HG03097 (cell line): ENCODE data around the gene SCAI.
"Not testable (repeated sequence)": the region's sequence is repeated elsewhere in the genome, so short reads cannot be mapped to it uniquely, and the experiment has no call there.

Experiments used
- ATAC-seq: cut with Tn5 transposase; IDR thresholded peaks from one replicate; pipeline ENCODE4 v1.9.1; 2021; ENCODE audit not compliant: unreplicated experiment, low FRiP score

The SCAI gene

DNA sequence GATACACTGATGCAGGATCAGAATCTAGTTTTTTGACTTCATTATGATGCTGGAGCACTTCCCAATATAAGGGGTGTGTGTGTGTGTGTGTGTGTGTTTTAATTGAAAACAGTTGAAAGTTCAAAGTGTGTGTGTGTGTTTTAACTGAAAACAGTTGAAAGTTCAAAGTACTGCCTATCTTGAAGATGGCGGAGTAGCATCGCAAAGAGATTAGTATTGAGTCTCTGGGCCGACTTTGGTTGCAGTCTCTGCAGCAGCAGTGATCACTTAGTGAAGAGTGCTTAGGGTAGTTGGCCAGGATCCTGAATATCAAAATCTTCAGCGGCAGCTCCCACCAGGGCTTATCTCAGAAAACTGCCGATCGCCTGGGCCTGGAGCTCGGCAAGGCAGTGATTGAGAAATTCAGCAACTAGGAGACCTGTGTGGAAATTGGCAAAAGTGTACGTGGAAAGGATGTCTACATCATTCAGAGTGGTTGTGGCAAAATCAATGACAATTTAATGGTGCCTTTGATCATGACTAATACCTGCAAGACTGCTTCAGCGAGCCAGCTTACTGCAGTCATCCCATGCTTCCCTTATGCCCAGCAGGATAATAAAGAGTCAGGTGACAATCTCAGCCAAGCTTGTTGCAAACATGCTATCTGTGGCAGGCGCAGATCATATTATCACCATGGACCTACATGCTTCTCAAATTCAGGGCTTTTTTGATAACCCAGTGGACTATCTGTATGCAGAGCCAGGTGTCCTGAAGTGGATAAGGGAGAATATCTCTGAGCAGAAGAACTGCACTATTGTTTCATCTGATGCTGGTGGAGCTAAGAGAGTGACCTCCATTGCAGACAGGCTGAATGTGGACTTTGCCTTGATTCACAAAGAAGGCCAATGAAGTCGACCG is 7.3 kb upstream of the SCAI start:
- ATAC-seq: no peak

DNA sequence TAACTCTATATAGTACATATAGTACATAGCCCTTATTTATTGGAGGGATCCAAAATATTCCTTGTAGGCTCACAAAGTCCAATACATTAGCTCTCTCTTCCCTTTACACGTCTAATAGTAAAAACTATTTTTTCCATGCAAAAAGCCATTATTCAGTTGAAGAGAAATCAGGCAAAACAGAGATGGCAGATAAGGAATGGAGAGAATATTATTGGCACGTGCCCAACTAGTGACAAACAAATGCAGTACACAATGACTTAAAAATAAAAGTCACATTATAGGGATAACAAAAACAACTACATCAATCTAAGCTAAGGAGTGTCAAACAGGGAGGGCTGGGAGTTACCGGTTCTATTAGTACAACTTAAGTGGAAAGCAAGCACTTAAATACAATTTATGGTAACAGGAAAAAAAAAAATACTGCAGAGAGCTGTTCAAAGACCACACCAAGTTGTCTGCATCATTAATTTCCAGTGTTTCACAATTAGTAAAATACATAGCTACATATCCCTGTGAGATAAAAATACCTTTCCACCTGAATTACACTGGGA is 4.1 kb upstream of the SCAI start:
- ATAC-seq: no peak

DNA sequence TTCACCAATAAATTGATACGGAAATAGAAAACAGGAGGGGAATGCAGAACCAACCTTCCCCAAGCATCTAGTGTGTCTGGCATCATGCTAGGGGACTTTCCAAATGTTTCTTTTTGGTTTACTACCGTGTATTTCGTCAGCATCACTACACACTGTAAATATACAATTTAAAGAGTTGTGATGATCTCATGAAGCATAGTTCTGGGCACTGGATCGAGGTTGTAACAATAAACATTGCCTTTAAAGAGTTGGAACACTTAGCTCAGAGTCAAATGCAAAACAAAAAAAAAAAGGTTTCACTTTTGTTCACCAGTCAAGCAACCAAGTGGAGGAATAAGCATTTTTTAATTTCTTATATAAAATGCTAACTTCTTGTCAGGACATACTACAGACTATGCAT is 2.9 kb upstream of the SCAI start:
- no peak for ATAC-seq

DNA sequence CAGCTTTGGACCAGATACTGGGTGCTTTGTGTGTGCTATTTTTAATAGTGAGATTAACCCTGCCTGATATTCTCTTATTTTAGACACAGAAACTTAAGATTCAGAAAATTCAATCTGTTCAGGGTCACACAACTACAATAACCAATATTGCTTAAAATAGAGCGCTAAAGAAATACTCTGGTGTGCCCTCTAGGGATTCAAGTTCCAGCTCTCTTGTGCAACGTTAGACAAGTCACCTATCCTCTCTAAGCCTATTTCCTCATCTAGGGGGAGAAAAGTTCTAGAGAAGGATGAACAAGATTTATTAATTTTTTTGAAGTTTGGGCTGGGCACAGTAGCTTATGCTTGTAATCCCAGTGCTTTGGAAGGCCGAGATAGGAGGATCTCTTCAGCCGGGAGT is 2.1 kb upstream of the SCAI start:
- no peak for ATAC-seq

DNA sequence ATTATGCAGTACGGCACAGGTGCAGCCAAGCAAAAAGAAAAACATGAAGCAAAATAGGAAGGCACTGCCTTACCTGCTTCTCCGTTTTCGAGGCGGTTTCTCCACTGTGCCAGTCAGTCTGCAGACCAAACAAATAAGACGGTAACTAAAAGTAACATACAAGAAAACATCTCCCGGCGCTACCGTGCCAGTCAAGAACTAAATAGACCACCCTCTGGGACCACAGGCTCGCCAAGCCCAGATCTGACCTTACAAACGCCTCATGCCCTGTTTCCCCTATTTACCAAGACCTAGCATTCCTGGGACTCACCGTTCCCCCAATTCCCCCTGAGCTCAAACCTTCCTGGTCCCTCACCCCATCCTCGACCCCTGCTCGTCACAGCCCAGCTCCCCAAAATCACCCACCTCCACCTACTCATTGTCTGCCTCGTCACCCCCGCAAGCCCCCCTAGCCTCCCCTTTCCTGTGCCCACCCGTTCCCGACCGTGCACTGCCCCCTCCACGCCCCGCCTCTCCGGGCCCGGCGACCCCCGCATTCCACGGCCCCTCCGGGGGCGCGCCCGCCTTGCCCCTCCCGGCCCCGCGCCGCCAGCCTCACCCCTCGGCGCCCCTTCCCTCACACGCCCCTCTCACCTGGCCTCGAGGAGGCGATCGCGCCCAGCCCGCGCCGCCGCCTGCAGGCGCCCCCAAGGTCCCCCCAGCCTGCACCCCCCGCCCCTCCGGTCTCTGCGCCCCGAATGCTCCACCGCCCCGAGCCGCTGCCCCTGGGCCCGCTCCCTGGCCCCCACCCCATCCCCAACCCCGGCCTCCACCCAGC is 560 bp downstream of the SCAI start:
- peak; percentile 5 for ATAC-seq

DNA sequence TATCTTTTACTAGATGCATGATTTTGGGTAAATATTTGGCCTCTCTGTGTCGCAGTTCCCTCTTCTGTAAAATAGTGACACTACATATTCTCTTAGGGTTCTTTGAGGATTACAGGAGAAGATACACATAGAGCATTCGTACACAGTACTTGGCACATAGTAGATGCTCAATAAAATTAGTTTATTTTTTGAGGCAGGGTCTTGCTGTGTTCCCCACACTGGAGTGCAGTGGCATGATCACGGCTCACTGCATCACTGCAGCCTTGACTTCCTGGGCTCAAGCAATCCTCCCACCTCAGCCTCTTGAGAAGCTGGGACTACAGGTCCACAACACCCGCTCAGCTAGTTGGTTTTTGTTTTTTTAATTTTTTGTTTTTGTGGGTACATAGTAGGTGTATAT is 1.6 kb downstream of the SCAI start:
- no peak for ATAC-seq

DNA sequence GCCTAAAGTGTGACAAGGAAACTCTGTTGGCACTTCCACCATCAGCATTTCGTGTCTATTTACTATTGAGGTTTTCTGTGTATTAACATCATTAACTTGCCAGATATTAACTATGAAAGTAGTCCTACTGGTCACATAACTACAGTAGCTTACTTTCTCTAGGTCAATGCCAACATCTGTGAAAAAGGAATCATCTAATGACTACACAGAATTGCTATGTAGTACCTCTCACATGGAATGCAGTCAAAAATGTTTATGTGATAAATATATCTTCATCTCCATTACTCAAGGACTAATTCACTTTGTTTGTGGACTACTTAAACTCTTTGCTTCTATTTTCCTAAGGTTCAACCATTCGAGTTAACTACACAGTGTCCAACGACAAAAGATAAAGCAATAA is 2.1 kb downstream of the SCAI start:
- ATAC-seq: no peak

DNA sequence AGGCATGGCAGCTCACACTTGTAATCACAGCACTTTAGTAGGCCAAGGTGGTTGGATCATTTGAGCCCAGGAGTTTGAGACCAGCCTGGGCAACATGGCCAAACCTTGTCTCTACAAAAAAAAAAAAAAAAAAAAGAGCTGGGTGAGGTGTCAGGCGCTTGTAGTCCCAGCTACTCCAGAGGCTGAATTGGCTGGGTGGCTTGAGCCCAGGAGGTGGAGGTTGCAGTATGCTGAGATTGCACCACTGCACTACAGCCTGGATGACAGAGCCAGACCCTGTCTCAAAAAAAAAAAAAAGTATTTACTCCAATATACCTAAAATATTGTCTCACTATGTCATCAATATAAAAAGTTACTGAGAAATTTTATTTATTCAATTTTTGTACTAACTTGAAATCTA is 2.8 kb downstream of the SCAI start:
- ATAC-seq: no peak

DNA sequence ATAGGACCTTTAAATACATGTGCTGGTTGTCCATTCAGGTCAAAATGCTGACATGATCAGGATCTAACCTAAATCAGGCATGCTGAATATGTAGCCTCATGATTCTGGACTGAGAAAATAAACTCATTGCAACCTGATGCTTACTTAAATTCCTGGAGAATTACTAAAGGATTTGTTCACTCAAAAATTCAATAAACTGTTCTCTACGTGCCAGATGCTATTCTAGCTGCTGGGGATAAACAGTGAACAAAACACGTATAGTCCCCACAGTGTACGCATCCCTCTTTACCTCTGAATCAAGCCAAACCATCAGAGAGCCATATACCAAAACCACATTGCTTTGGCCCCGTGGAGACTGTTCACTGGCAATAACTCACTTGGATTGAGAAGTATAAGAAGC is 6.1 kb downstream of the SCAI start:
- no peak for ATAC-seq

DNA sequence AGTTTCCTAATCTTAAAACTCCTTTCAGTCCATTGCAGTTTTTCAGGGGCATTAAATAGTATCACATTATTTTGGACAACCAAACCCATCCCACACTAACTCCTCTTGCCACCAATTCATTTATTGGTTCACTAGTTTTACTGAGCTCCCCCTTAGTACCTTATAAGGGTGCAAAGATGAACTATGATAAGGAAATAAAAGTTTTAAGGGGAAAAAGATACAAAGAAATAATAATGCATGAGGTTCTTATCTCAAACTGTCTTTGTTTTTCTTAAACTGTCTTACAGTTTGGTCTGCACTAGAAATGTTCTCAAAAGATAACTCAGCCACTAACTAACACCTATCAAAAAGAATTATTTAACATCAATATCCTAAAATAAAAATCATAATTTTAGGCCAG is 8.4 kb downstream of the SCAI start:
- no peak for ATAC-seq

DNA sequence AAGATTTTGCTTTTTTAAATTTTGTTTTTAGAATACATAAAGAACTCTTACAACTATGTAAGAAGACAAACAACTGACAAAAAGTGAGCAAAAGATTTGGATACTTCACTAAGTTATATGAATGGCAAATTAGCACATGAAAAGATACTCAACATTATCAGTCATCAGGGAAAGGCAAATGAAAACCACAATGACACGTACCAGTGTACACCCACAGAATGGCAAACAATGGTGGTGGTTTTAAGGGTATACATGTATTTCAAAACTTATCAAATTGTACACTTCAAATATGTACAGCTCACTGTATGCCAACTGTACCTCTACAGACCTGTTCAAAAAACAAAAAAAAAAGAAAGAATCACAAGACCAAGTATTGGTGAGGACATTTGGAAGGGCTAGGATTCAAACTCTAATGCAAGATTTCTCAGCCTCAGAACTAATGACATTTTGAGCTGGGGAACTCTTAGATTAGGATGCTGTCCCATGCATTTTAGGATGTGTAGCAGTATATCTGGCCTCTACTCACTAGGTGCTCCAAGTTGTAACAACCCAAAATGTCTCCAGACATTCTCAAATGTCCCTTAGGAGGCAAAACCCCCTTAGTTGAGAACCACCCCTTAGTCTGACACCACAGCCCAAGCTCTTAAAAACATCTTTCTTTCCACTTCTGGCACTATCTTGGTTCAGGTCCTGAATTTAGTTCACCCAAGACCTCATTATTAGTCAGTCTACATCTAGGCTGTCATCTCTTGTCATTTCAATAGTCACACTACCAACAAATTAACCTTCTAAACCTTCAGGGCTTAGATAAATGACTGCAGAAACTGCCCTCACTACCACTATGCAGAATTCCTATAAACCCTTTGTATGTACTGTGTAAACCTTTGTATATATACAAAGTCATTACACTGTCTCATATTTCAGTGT is 9.7 kb downstream of the SCAI start:
- ATAC-seq: no peak

DNA sequence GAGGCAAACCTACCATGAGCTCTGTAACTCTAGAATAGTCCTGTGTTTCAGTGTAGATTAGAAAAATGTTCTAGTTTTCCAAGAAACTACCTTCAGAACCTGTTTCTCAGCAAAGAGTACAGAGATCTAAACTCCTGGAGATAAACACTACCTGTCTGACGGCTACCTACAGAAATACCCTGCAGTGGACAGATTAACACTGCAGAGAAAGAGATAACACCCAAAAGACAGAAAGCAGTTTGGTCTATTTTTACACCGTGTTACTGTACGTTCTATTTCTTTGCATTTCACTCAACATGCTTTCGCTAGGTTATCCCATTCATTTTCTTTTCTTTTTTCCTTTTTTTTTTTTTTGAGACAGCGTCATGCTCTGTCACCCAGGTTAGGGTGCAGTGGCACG is 11.6 kb downstream of the SCAI start:
- no peak for ATAC-seq

DNA sequence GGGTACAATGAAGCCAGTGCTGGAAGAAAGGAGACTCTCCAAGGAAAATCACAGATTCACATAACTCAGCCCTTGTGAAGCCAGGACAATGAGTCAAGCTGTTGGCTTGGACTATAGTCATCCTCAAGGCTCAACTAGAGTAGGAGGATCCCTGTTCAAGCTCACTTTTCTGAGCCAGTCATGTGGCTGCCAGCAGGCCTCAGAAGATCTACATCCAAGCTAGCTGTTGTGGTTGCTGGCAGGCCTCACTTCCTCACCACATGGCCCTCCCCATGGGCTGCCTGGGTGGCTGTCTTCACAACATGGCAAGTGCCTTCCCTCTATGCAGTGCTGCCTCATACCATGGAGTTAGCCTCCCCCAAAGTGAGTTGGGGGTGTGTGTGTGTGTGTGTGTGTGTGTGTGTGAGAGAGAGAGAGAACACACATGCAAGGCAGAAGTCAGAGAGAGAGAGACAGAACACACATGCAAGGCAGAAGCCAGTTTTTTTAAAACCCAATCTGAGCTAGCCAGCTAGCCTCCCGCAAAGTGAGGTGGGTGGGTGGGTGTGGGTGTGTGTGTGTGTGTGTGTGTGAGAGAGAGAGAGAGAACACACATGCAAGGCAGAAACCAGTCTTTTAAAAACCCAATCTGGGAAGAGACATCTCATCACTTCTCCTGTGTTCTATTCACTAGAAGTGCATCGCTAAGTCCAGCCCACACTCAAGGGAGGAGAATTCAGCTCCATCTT is 17.1 kb downstream of the SCAI start:
- ATAC-seq: peak; percentile 85

DNA sequence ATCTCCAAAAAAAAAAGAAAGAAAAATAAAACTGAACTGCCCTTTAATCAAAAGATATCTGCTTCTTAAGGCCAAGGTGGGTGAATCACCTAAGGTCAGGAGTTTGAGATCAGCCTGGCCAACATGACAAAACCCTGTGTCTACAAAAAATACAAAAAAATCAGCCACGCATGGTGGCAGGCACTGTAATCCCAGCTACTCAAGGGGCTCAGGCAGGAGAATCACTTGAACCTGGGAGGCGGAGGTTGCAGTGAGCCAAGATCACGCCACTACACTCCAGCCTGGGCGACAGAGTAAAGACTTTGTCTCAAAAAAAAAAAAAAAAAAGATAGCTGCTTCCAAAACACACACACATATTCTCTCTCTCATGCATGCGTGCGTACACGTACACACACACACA is 17.8 kb downstream of the SCAI start:
- ATAC-seq: no peak

DNA sequence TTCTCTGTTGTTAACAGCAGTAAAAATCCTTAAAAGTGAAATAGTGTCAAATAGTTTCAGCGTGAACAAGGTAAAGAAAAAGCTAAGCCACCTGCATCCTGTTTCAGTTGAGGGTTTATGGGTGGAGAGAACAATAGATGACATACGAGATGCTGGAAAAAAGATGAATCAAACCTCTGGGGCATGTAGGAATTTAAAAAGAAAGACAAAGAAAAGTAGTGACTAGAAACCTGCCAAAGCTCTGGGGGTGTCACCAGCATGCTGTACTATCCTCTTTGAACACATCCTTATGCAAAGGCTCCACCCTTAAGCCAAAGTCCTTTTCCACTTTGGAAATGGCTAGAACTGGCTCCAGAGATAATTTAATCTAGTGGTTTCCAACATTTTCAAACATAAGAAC is 22.2 kb downstream of the SCAI start:
- no peak for ATAC-seq

DNA sequence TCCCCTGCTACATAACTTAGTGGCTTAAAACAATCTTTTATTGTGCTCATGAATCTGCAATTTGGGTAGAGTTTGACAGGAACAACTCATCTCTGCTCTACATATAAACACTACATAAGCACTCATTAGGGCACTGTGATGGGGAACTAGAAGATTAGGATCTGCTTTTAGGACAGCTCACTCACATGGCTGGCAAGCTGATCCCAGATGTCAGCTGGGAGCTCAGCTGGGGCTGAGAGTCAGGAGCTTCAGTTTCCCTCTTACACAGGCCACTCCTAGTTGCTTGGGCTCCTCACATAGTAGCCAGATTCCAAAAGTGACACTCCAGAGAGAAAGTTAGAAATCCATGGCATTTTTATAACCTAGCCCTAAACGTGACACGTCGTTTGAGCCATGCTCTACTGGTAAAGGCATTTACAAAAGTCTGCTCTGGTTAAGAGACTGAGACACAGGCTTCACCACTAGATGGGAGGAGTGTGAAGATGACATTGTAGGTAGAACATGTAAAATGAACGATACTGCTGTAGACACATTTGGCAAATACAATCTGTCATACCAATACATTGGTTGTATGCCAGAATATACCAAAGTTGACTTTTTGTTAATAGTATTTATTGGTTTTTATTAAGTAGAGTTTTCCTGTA is 23.6 kb downstream of the SCAI start:
- ATAC-seq: no peak

DNA sequence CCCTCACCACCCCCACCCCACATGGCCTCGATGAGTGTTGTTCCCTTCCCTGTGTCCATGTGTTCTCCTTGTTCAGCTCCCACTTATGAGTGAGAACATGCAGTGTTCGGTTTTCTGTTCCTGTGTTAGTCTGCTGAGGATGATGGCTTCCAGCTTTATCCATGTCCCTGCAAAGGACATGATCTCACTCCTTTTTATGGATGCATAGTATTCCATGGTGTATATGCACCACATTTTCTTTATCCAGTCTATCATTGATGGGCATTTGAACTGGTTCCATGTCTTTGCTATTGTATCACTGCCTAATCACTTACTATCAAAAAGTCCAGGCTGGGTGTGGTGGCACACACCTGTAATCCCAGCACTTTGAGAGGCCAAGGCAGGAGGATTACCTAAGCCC is 24.6 kb downstream of the SCAI start:
- not testable (repeated sequence) for ATAC-seq

DNA sequence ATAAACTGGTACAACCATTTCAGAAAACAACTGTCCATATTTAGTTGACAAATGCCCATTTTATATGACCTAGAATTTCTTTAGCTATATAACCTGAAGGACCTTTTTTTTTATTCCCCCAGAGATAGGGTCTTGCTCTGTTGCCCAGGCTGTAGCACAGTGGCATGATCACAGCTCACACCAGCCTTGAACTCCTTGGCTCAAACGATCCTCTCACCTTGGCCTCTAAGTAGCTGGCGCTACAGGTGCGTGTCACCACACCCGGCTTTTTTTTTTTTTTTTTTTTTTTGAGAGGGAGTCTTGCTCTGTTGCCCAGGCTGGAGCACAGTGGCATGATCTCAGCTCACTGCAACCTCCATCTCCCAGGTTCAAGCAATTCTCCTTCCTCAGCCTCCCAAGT is 28.8 kb downstream of the SCAI start:
- ATAC-seq: not testable (repeated sequence)

DNA sequence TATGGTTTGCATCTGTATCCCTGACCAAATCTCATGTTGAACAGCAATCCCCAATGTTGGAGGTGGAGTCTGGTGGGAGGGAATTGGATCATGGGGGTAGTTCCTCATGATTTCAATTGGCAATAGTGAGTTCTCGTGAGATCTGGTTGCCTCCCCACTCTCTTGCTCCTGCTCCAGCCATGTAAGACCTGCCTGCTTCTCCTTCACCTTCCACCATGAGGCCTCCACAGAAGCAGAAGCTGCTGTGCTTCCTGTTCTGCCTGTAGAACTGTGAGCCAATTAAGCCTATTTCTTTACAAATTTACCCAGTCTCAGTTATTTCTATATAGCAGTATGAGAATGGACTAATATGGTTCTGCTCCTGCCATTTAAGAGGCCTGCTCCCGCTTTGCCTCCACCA is 32.9 kb downstream of the SCAI start:
- no peak for ATAC-seq
